WI38 (cell line): ENCODE measurements around the gene CKB.

Source experiments
- H3K4me3 ChIP-seq: 2 replicates; pipeline ENCODE4 v1.5.1; 2011; ENCODE audit warnings: low read depth, mild to moderate bottlenecking, control low read depth, low read length
- CTCF ChIP-seq: IDR thresholded peaks from 2 replicates; pipeline ENCODE4 v1.5.1; 2012; ENCODE audit warnings: low read depth, mild to moderate bottlenecking, control low read depth, low read length

The CKB gene

GRCh38 chr14:103534576-103535061 lies 12.0 kb upstream of the CKB start:
- TF ChIP-seq CTCF: no peak

GRCh38 chr14:103533999-103534575 lies 11.5 kb upstream of the CKB start:
- no peak overlapping the region for H3K4me3 ChIP-seq
- TF ChIP-seq CTCF: no peak

More at GRCh38 chr14:103534576-103535061, 12.0 kb upstream of the CKB start:
- no peak overlapping the region for H3K4me3 ChIP-seq

- TF ChIP-seq CTCF: no peak
- H3K4me3 ChIP-seq: no peak overlapping the region
Observed at GRCh38 chr14:103533137-103533998, 10.7 kb upstream of the CKB start.

- no peak overlapping the region for H3K4me3 ChIP-seq
- TF ChIP-seq CTCF: no peak
Observed at GRCh38 chr14:103532216-103533136, 9.8 kb upstream of the CKB start.

GRCh38 chr14:103531421-103532215 lies 9.0 kb upstream of the CKB start:
- TF ChIP-seq CTCF: no peak
- H3K4me3 ChIP-seq: no peak overlapping the region

GRCh38 chr14:103530831-103531230 lies 8.2 kb upstream of the CKB start:
- TF ChIP-seq CTCF: no peak
- H3K4me3 ChIP-seq: no peak overlapping the region
